GM21526 (cell line): ENCODE results near the gene RPRD1B.

ENCODE experiments used
- ATAC-seq: cut with Tn5 transposase; IDR thresholded peaks from one replicate; pipeline ENCODE4 v1.9.1; 2021; ENCODE audit warnings: moderate library complexity; ENCODE audit not compliant: unreplicated experiment, low FRiP score

RPRD1B gene

DNA sequence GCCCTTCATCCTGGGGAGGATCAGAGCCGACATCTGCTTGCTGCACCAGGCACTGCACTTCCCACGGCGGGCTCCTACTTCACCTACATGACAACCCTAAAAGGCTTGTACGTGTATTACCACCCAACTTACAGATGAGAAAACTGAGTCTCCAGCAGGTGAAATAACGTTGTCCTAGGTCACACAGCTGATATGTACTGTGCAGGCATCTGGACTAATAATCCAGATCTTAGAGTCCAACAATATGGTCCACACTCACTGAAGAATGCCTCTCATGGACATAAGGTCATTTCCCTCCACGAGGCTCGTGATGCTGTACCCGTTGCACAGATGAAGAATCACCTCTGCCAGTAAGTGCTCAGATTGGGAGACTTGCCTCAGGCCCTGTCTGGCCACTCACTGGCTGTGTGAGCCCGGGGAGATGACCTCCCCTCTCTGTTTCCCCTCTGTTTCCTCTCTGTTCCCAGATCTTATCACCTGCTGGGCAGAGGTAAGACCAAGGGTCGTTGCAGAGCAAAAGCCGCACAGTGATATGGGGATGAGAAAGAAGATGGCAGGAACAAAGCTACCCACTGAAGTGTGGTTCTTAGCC lies 99.5 kb downstream of the RPRD1B start:
- no peak for ATAC-seq

DNA sequence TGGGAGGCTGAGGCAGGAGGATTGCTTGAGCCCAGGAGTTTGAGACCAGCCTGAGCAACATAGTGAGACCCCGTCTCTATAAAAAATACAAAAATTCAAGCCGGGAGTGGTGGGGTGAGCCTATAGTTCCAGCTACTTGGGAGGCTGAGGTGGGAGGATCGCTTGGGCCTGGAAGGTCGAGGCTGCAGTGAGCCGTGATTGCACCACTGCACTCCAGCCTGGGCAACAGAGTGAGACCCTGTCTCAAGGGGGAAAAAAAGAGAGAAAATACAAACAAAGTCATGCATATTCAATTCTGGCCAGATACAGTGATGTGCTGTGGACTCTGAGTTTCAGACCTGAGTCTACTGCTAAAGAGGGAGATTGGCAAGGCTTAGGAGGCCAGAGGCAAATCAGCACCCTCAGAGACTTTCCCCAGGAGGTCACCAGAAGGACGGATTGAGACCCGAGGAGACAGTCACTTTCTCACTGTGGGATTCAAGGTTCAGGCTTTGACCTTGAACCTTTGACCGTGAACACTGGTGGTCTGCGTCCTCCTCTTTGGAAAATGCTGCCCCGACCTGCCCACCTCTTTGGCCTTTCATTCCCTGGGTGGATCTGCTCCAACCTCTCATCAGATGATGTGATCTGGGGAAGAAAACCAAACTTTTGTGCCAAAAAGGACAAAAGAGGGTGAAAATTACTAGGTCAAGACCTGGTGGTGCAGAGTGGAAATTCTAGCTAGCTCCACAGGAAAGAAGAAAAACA lies 100.3 kb downstream of the RPRD1B start:
- ATAC-seq, result no peak

DNA sequence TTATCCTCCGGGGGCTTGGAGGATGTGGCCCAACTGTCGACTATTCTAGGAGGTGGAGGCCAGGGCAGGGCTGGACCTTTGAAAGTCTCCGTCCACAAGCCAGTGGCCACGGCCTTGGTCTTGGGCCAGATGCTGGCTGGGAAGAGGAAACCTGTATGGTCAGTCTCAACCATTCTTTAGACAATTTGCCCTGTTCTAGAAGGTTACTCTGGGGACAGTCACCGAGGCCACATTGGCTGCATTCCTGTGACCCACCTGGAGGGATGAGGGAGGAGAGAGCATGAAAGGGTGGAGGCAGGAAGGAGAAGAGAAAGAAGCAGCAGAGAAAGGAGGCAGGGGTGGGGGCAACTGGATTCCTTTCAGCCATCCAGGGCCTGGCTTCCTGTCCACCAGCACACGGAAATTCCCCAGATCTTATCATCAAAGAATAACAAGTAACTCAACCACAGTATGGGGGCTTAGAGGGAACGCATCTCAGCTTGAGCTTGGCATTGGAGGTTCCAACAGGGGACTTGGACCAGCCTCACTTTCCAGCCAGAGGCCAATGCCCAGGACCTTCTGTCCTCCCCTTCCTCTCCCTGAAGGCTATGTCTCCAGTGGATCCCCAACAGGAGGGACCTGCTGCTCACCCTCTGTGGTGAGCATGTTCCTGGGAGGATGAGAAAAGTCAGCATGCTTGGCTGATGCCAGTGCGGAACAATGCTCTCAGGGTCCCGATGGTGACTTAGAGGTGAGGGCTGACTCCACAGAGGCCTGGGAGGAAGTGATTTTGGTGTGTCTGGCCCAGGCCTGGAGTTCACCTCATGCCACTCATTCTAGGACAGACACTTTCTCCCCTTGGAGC lies 101.1 kb downstream of the RPRD1B start:
- no peak for ATAC-seq

DNA sequence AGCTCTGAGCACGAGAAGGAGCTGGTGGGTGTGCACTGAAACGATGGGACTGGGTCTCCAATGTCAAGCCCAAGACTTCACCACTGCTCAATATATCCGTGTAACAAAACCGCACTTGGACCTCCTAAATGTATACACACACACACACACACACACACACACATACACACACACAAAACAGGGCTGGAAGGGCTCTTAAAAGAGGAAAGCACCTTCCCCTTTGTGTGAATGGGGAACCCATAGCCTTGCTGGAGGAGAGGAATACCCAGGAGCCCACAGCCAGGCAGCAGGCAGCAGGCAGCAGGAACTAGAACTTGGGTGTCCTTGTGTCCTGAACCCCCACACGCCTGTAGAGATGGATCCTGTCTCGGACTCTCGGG lies 101.7 kb downstream of the RPRD1B start:
- no peak for ATAC-seq

DNA sequence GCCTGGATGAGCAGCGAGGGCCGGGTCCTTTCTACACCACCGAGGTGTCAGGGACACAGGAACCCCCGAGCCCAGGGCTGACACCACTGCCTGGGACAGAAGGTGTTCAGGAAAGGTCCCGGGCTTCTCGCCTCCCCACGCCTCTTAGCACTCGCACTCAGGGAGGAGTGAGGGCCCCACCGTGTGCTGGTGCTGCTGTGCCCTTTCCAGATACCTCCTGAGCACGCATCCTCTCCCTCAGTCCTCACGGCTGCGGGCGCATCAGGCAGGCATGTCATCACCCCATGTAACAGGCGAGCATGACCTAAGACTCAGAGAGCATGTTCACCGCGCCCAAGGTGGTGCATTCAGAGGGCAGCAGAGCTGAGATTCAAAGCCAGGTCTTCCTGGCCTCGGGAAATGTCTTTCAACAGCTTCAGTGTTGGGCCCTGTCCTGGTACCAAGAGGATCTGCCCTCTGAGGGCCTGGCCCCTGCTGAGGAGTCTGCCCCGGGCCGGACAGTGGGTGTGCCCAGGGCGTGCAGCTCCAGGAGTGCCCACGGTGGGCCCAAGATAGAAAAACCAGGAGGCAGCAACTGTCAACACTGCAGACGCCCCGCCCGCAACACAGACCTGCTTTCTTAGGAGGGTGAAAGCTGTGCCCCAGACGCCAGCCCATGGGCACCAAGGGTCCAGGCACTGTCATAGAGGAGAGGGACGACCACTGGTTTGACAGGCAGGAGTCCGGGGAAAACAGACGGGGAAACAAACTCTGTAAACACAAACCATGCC lies 102.3 kb downstream of the RPRD1B start:
- no peak for ATAC-seq

DNA sequence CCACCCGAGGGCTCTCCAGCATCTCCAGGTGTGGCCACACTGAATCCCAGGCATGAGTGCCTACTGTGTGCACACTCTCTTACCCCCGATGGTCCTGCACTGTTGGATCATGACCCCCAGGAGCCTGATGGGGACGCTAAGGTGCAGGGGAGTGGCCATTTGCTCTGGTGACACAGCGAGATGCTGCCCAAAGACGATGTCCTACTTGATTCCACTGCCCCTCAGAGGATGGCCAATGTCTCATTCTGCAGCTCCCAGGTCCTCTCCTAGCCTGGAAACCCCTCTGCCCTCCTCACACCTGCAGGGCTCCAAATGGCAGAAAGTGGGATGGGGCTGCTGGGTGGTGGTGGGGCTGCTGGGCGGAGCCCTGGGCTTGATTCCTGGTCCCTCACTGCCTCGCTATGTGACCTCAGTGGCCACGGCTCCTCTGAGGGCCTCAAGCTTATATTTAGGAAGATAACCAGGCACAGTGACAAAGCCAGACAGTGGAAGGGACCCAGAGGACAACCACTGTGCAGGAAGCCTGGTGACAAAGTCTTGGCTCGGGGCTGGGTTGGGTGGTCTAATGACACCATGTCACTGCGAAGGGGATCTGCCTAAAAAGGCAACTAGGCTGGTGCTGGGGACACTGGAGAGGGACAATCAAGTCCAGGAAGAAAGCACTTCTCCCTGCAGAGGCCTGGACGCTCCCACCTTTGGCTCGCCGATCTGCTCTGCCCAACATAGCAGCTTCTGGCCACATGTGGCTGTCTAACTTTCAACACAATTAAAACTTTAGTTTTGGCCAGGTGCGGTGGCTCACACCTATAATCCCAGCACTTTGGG lies 103.1 kb downstream of the RPRD1B start:
- ATAC-seq, result no peak

DNA sequence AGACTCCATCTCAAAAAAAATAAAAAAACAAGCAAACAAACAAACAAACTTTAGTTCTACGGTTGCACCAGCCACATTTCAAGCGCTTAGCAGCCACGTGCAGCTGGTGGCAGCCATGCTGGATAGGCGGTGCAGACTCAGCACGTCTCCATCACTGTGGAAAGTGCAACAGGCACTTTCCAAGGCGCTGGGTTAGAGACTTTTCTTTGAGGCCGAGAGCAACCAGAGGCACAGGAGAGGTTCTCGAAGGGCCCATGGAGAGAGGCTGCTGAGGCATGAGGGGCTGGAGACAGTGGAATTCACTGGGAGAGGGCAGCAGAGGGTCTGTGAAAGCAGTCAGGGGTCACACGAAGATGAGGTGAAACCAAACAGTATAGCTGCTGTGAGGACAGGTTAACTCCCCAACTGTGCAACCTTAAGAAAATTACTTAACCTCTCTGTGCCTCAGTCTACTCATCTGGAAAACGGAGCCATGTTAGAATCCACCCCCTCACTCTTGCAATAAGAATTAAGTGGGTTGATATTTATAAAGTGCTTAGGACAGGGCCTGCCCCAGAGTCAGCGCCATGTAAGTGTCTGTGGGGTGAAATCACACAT lies 104.0 kb downstream of the RPRD1B start:
- no peak for ATAC-seq

DNA sequence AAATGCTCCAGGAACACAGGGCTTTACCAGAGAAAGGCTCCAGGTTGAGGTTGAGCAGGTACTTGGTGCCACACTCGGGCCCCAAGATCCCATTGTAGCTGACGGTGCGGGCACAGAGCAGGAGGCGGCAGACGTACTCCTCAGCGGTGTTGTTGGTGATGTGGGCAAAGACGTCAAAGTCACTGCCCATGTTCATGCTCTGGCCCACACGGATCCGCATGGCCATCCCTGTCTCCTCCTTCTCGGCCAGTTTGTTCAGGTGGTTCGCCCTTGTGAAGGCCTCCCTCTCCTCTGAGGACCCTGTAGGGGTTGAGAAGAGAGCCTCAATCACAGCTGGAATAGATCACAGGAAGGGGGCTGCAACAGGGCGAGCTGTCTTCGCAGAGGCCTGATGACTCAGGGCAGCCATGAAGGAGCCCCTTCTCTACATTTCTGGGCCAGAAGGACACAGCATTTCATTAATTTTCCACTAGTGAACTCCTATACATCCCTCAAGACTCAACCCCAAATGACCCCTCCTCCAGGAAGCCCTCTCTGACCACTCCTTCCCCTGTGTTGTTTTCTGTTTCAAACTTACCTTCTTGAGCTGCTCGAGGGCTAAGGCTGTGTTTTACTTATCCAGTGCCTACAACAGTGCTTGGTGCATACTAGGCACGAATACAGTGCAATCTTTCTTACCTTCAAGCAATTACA lies 104.7 kb downstream of the RPRD1B start:
- no peak for ATAC-seq

DNA sequence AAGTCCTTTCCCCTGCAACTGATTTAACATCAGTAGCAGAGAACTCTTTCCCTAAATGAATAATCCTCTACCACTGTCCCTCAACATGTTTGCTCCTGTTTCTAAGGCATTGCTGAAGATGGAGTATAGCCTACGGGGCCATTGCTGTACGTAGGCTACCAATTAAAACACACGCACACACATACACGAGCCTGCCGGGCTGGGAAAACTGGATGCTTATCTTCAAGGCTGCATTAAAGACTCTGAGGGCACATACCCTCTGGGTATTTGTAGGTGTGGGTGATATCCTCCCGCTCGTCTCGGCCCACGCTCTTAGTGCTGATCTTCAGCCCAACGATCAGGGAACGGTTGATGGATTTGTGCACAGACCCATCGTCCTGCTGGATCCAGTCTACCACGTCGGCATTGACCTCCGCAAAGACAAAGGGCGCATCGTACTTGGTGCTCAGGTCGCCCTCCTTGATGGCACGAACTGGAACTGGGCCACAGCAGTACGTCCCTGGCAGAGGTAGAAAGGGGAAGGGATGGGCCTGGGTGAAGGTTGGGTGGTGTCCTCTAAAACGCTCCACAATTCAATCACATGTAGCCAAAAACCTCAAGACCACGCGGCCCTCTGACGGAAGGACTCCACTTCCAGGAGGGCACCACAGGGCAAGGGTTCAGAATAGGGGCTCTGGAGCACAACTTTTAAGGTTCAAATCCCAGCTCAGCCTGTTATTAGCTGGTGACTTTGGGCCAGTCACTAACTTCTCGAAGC lies 105.8 kb downstream of the RPRD1B start:
- ATAC-seq, result no peak

DNA sequence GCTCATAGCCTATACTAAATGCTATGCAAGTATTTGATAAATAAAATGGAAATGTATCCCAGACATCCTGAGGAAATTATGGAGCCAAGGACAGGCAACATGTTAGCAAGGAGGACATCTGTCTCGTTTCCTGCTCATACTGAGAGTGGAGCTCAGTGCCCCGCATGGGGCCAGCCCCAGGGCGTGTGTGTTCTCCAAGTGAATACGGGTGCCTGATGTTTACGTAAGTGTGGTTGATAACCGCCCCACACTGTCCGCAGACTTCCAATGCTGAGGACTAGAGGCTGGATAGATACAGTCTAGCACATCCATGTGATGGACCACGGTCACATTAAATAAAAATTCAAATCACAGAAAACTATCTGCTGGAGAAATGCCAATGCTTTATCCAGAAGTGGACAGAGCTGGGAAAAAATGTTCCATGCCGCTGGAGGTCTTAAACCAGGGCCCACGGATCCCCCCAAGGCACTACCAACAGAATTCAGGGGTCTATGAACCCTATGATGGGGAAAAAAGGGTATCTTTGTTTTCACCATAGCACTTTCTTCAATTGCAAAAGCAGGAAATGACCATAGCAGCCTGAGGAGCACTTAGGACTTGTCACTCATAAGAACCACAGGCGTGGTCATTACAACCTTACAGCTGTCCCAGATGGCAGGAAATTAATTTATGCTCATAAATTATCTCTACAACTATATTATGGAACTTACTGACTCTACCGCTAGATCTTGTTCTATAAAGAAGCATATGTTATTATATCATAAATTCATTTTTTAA lies 106.6 kb downstream of the RPRD1B start:
- no peak for ATAC-seq

DNA sequence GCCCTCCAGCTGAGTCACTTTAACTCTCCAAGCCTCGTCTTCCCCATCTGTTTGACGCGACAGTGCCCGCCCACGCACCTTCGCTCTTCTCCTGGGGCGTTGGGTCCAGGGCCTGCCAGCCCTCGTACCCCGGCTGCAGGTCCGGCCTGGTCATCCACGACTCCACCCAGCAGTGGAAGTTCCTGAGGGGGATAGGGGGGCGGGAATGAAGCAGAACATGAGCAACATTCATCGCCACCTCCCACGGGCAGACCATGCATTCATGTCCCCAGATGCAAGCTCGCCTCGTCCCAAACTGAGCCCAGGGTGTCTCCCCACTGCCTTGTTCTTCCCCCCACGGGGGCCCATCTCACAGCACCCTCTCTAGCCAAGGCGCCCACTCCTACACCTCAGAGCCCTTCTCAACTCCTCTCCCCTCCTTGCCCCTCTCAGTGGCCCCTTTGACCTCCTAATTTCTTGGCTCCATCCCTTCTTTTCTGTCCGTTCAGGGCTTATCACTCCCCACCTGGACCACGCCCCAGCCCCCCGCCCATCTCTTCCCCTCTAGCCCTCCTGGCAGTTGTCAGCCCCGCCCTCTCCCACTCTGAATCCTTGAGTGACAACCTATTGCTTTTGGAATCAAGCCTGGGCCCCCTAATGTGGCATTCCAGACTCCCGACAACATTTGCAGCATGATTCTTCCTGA lies 107.8 kb downstream of the RPRD1B start:
- ATAC-seq, result no peak
